HUES64 (cell line): ENCODE measurements around the gene EMSY.

ENCODE experiments used
- H3K27ac ChIP-seq: 2 replicates; pipeline ENCODE4 v1.7.0; 2013; ENCODE audit warnings: low read depth, low read length, inconsistent platforms
- H3K27me3 ChIP-seq: 2 replicates; pipeline ENCODE4 v1.6.1; 2013; ENCODE audit warnings: mild to moderate bottlenecking, low read length; ENCODE audit not compliant: insufficient read depth
- H3K36me3 ChIP-seq: 2 replicates; pipeline ENCODE4 v1.6.1; 2013; ENCODE audit warnings: mild to moderate bottlenecking, low read length; ENCODE audit not compliant: insufficient read depth
- H3K4me1 ChIP-seq: 2 replicates; pipeline ENCODE4 v1.6.1; 2013; ENCODE audit warnings: mild to moderate bottlenecking, low read length, moderate library complexity; ENCODE audit not compliant: insufficient read depth
- H3K4me3 ChIP-seq: 2 replicates; pipeline ENCODE4 v1.5.1; 2013; ENCODE audit warnings: mild to moderate bottlenecking, low read length, moderate library complexity
- H3K9ac ChIP-seq: 2 replicates; pipeline ENCODE4 v1.6.1; 2013; ENCODE audit warnings: mild to moderate bottlenecking, low read depth, low read length
- H3K9me3 ChIP-seq: 2 replicates; pipeline ENCODE4 v1.6.1; 2013; ENCODE audit warnings: low read depth, low read length; ENCODE audit not compliant: insufficient read depth
- WGBS: fragments of 150-250, 120-280 bp; methylation state at CpG from one replicate; pipeline ENCODE4 v1.1.7; 2013; ENCODE audit warnings: missing lambda C conversion rate; 5-methylcytosine and 5-hydroxymethylcytosine counted together

The EMSY gene

DNA sequence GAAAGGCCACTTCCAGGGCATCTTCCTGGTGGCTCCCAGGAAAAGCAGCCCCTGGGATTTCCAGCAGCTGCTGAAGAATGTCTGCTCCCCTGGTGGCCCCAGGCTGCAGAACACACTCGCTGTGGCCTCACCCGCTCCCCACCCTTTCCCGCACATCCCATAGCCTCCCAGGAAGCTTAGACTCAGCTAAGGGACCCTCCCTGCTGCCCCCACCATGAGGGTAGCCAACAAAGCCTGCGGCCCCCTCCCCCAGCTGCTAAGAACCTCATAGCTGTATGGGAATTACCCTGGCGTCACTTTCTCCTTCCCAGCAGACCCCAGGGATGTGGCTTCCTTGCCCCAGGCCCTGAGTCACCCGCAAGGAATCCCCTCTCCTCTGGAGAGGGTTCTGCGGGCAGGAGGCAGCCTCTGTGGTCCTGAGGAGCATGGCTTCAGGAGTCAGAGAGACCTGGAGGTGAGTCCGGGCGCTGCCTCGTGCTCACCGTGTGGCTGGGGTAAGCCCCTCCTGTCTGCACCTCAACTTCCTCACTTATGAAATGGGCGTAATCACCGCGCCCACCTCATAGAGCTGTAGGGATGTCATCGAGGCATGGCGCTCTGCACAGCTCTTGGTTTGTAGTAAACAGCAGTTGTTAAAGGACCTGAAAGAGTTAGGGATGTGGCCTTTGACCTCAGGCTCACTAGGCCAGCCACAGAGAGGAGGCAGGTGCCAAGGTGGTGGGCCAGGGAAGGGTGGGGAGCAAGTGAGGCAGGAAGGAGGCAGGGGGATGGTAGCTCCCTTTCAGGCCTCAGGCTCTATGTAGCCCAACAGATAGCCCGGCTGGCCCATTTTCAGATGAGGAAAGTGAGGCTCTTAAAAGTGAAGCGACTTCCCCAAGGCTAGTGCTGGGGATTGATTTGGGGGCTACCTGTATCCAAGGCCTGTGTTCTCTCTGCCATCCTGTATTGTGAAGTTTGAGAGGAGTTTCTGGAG, 154.5 kb downstream of the EMSY start:
- no peaks in the 10 kb centered on the region for H3K36me3 ChIP-seq
- H3K4me1 ChIP-seq = peaks cover 3% of the 10 kb centered on the region; the same call in 1 of the 2 replicates
- no peak overlapping the region for H3K9ac ChIP-seq
- H3K27me3 ChIP-seq = no peaks in the 10 kb centered on the region
- no peaks in the 10 kb centered on the region for H3K9me3 ChIP-seq
- 78% methylated on average over 18 of the region's 18 CpGs for WGBS
- no peak overlapping the region for H3K4me3 ChIP-seq
- H3K27ac ChIP-seq = no peak overlapping the region

DNA sequence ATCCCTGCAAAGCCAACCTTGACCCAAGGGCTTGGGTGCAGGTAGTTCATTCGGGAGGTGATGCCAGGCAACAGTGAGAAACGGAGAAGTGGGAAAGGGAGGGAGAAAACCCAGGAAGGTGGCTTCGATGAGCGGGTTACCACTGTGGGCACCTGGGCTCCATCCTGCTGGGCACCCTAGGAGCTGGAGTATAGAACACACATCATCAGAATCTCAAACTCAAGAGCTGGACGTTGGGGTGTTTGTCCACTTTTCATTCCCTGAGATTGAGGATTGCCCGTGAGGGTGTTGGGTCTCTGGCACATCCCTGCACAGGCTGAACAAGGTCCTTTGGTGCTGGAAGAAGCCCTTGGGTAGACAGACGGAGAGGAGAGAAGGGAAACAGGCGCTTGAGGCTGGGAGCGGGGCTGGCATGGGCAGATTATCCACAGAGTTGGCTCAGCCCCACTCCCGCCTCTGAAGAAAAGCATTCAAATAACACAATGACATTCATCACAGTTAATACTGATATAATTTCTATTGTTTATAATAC, 155.4 kb downstream of the EMSY start:
- Histone ChIP-seq H3K36me3 (no peaks in the 10 kb centered on the region), H3K4me1 (peaks cover 3% of the 10 kb centered on the region; the same call in 1 of the 2 replicates), H3K9ac (no peak overlapping the region), H3K27ac (no peak overlapping the region), H3K4me3 (no peak overlapping the region), H3K9me3 (no peaks in the 10 kb centered on the region), H3K27me3 (no peaks in the 10 kb centered on the region)
- 94% methylated on average over 9 of the region's 10 CpGs for WGBS

DNA sequence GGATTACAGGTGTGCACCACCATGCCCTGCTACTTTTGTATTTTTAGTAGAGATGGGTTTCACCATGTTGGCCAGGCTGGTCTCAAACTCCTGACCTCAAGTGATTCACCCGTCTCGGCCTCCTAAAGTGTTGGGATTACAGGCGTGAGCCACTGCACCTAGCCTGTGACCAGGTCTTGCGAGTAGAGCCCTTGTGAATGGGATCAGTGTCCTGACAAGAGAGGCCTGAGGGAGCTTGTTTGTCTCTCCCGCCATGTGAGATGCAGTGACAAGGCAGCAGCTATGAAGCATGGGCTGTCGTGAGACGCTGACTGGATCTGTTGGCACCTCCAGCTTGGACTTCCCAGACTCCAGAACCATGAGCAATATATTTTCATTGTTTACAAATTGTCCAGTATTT, 156.5 kb downstream of the EMSY start:
- Histone ChIP-seq H3K4me3 (no peak overlapping the region), H3K27me3 (no peaks in the 10 kb centered on the region), H3K36me3 (no peaks in the 10 kb centered on the region), H3K4me1 (peaks cover 3% of the 10 kb centered on the region; the same call in 1 of the 2 replicates), H3K9me3 (no peaks in the 10 kb centered on the region), H3K9ac (no peak overlapping the region), H3K27ac (no peak overlapping the region)
- 95% methylated on average over 7 of the region's 7 CpGs for WGBS

DNA sequence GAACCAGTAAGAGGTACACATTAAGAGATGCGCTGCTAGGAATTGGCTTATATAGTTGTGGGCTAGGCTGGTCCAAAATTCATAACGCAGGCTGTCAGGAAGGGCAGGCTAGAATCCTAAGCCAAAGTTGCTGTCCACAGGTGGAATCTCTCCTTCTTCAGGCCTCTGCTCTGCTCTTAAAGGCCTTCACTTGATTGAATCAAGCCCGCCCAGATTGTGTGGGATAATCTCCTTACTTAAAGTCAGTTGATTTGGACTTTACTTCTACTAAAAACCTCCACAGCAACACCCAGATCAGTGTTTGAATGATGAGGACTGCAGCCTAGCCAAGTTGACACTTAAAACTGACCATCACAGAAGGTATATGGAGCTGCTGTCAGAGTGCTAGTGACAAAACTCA, 156.9 kb downstream of the EMSY start:
- no peak overlapping the region for H3K4me3 ChIP-seq
- WGBS = 92% methylated on average over 3 of the region's 3 CpGs
- H3K36me3 ChIP-seq = no peaks in the 10 kb centered on the region
- no peaks in the 10 kb centered on the region for H3K9me3 ChIP-seq
- H3K9ac ChIP-seq = no peak overlapping the region
- no peak overlapping the region for H3K27ac ChIP-seq
- peaks cover 3% of the 10 kb centered on the region; the same call in 1 of the 2 replicates for H3K4me1 ChIP-seq
- no peaks in the 10 kb centered on the region for H3K27me3 ChIP-seq

DNA sequence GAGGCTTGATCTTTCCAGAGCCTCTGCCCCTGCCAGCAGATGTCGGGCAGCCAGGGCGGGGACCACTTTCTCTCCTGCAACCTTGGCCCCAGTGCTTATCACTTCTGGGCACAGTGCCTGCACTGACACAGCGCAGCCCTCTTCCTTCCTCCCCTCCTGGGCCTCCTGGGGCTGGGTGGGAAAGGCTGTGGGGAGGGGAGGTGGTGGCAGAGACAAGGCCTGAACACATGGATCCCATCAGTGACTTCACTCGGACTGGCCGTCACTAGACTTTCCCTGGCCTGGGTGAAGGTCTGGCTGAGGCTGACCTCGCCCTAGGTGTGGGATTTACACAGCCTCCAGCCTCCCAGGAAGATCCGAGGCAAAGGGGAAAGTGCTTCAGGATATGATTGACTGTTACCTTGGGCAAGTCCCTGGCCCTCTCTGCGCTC, 157.6 kb downstream of the EMSY start:
- Histone ChIP-seq H3K36me3 (no peaks in the 10 kb centered on the region), H3K27ac (no peak overlapping the region), H3K9ac (no peak overlapping the region), H3K4me3 (no peak overlapping the region), H3K27me3 (no peaks in the 10 kb centered on the region), H3K4me1 (peaks cover 3% of the 10 kb centered on the region; the same call in 1 of the 2 replicates), H3K9me3 (no peaks in the 10 kb centered on the region)
- WGBS = 90% methylated on average over 8 of the region's 8 CpGs
